Stomach smooth muscle (tissue), 2 donors: ENCODE measurements around the gene PPP1R15A.
A peak's percentile ranks its signal among the peaks of the same experiment; 100 is the strongest.

ENCODE experiments used
- H3K27ac ChIP-seq: one replicate; pipeline ENCODE4 v1.7.0; 2013; ENCODE audit warnings: mild to moderate bottlenecking, low read length, inconsistent platforms
- H3K27me3 ChIP-seq, 2 donors: one replicate each; pipeline ENCODE4 v1.7.0; 2013; ENCODE audit warnings: low read length in 2 of 2; ENCODE audit not compliant: insufficient read depth in 2 of 2, control insufficient read depth in 1 of 2
- H3K36me3 ChIP-seq, 2 donors: one replicate each; pipeline ENCODE4 v1.7.0; 2013; ENCODE audit warnings: low read length in 2 of 2; ENCODE audit not compliant: control insufficient read depth in 2 of 2, insufficient read depth in 2 of 2
- H3K4me1 ChIP-seq: one replicate; pipeline ENCODE4 v1.7.0; 2013; ENCODE audit warnings: low read length; ENCODE audit not compliant: control insufficient read depth, insufficient read depth
- H3K4me3 ChIP-seq, 2 donors: one replicate each; pipeline ENCODE4 v1.7.0; 2013; ENCODE audit warnings: low read length in 2 of 2
- H3K9ac ChIP-seq, 2 donors: one replicate each; pipeline ENCODE4 v1.7.0; 2013; ENCODE audit warnings: low read length in 2 of 2, mild to moderate bottlenecking in 1 of 2
- H3K9me3 ChIP-seq, 2 donors: one replicate each; pipeline ENCODE4 v1.7.0; 2013; ENCODE audit warnings: low read length in 2 of 2; ENCODE audit not compliant: control insufficient read depth in 2 of 2
- donor health status: healthy.
- donor health status: Pancreatic carcinoma.

Gene PPP1R15A

DNA sequence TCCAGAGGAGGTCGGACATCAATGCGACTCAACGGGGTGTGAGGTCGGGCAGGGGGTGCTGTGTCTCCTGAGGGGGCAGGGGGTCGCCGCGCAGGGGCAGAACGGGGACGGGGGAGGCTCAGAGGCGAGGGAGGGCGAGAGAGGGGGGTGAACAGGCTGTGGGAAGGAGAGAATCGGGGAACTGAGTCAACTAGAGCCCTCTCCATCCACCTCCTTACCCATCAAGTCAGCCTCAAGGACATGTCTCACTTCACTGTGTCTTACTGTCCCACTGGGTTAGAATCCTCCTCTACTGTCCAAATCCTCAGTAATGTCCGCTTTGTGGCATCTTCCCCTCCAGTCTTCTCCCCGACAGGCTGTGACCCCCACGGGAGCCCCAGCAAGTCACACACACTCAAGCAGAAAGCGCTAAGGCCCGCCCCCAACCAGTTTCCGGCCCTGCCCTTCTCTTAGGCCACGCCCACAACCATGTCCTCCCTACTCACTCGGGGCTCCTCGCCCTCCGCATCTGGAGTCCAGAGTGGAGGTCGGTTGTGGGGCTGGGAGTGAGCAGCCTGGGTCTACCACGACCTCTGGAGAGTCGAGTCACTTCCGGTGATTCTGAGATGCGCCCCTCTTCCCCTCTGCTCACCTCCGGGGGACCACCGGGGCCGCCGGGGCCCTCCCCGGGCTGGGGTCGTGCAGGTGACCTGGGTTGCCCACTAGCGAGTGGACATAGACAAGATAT is 13.1 kb upstream of the PPP1R15A start:
- no peak overlapping the region for H3K9ac ChIP-seq
- no peaks in the 10 kb centered on the region for H3K4me1 ChIP-seq
- no peaks in the 10 kb centered on the region for H3K27me3 ChIP-seq
- no peaks in the 10 kb centered on the region for H3K36me3 ChIP-seq
- H3K9me3 ChIP-seq: no peaks in the 10 kb centered on the region
- H3K27ac ChIP-seq: no peak overlapping the region
- no peak overlapping the region for H3K4me3 ChIP-seq

DNA sequence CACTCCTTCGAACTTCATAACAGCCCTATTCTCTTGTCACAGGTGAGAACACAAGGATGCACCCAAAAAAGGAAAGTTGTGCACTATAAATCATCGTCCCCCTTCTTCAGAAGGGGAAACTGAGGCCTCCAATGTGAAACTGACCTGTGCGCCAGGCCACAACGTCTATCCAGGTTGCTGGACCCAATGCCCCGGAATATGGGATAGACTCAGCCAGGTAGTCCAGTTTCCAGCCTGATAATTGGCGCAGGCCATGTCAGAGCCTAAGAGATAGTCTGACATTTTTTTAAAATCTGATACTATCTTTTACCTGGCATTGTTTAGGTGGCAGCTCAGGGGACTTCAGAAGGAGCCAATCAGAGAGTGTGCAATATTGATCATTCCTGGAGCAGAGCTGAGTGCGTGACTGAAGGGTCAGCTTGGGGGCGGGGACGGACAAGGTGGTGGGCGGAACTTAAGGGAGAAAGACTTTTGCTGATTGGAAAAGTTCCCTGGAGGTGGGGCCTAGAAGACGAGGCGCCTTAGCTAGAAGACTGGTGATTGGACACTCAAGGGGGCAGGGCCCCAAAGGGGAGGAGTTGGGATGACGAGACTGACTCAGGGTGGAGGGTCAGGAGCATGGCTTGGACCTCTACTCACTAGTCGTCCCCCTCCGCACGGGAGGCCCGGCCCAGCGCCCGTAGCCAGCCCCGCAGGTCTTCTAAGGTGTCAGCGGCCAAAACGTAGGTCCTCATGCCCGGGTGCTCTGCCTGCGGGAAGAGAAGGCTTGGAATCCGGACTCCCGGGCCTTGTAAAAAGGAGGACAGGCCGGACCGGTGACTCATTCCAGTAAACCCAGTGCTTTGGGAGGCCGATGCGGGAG is 12.3 kb upstream of the PPP1R15A start:
- Histone ChIP-seq H3K4me3 (no peak overlapping the region), H3K4me1 (no peaks in the 10 kb centered on the region), H3K9me3 (no peaks in the 10 kb centered on the region), H3K27ac (no peak overlapping the region), H3K36me3 (peaks cover 0 to 2% of the 10 kb centered on the region in 2 donors), H3K9ac (no peak overlapping the region), H3K27me3 (no peaks in the 10 kb centered on the region)

DNA sequence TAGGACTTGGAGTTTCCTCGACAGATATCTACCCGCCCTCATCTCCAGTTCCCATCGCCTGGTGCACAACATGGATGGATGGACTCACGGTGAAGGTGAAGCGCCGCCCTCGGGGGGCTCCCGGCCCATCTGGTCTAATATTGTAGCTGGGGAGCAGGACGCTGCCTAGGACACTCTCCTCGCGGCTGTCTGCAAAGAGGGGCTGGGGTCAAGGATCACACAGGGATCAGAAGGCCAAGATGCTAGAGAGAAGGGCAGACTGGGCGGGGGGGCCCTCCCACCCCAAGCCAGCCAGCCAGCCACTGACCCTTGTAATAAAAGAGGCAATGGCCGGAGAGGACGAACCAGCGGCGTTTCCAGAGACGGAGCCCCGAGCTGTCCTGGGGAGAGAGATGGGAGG is 10.9 kb upstream of the PPP1R15A start:
- H3K27ac ChIP-seq: no peak overlapping the region
- H3K9ac ChIP-seq: no peak overlapping the region
- H3K4me1 ChIP-seq: peaks cover 2% of the 10 kb centered on the region
- H3K4me3 ChIP-seq: no peak overlapping the region
- H3K9me3 ChIP-seq: no peaks in the 10 kb centered on the region
- H3K36me3 ChIP-seq: peaks cover 0 to 2% of the 10 kb centered on the region in 2 donors
- H3K27me3 ChIP-seq: no peaks in the 10 kb centered on the region

DNA sequence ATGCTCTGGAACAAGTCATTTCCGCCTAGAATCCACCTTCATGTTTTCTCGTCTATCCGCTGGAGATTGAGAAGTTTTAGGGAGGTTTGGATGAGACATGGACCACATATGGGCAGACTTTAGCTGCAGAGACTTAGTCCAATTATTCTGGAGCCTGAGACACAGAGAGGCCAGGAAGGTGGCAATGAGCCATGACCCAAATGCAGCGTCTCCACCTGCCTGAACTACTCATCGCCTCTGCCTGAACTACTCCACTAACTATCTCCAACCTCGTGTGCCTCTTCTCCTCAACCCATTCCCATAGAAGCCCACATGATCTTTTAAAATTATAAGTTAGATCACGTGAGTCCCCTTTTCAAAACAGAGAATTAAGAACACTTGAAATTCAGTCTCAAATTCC is 9.4 kb upstream of the PPP1R15A start:
- Histone ChIP-seq H3K27me3 (no peaks in the 10 kb centered on the region), H3K9me3 (no peaks in the 10 kb centered on the region), H3K27ac (no peak overlapping the region), H3K36me3 (peaks cover 0 to 2% of the 10 kb centered on the region in 2 donors), H3K4me1 (peaks cover 15% of the 10 kb centered on the region), H3K9ac (no peak overlapping the region), H3K4me3 (no peak overlapping the region)

DNA sequence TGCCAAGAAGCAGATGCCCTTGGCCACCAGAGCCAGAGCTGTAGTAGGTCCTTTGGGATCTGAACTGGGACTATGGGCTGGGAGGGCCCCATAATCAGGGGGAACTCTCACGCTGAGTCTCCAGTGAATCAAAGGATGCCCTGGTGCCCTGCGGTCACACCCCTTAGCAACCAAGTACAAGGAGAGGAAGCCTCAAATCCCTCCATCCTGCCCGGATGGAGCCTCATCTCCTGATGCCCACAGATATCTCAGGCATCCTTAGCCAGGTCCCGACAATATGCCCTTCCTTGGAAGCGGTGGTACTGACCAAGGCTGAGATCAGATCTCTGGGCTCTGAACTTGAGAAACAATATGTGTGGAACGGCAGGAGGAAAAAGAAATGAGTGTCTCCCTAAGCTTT is 5.5 kb upstream of the PPP1R15A start:
- Histone ChIP-seq H3K9ac (no peak overlapping the region), H3K4me1 (peaks cover 25% of the 10 kb centered on the region)

DNA sequence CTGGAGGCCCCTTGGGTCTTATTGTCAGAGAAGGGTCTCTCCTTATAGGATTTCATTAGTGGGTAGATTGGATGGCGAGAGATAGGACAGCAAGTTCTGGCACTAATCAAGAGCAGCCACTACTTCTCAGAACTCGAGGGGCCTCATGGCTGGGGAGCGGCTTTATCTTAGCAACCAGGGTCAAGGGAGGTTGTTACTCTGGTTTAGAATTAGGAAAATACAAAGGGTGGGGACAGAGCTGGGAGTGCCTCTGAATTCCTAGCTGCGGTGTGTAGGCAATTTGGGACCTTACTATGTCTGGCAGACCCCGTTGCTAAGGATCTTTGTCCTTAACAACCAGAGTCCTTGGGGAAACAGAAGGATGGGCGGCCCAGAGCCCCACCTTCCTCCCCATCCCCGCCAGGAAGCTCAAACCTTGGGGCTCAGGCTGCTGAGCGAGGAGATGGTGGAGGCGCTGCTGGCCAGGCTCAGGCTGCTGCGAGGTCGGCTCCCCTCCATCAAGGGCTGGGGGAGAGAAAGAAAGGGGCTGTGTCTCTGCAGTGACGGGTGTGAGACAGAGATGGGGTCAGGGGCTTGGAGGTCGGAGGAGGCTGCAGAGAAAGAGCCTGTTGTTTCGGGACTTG is 5.0 kb upstream of the PPP1R15A start:
- peak overlapping the region; percentile 50 to 67 for H3K4me3 ChIP-seq
- peaks cover 25% of the 10 kb centered on the region for H3K4me1 ChIP-seq
- peaks cover 0 to 2% of the 10 kb centered on the region in 2 donors for H3K36me3 ChIP-seq
- H3K27ac ChIP-seq: peak overlapping the region; percentile 31
- peak overlapping the region in 1 of 2 donors; percentile 86 for H3K9ac ChIP-seq
- H3K27me3 ChIP-seq: no peaks in the 10 kb centered on the region
- H3K9me3 ChIP-seq: no peaks in the 10 kb centered on the region

More for the DNA sequence above, 5.5 kb upstream of the PPP1R15A start:
- H3K4me3 ChIP-seq: peak overlapping the region in 1 of 2 donors; percentile 29
- H3K9me3 ChIP-seq: no peaks in the 10 kb centered on the region
- no peak overlapping the region for H3K27ac ChIP-seq
- peaks cover 0 to 2% of the 10 kb centered on the region in 2 donors for H3K36me3 ChIP-seq
- H3K27me3 ChIP-seq: no peaks in the 10 kb centered on the region

DNA sequence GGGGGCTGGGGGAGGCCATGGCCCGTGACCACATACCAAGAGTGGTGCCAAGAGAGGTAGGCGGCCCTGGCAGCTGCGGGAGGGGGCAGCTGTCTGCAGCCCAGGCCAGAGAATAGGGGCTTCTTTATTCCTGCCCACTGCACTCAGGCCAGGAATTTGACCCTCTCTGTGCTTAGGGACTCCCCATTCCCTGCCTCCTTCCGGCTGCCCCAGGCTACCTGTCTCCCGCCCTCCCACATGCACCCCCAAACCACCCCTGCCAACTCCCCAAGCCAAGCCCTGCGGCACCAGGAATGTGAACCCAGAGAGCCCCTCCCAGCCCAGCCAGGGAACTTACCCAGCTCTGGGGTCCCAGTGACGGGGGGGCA is 4.5 kb upstream of the PPP1R15A start:
- H3K4me3 ChIP-seq: peak overlapping the region; percentile 50 to 67
- H3K9ac ChIP-seq: peak overlapping the region; percentile 77 to 86
- H3K27me3 ChIP-seq: no peaks in the 10 kb centered on the region
- H3K36me3 ChIP-seq: peaks cover 0 to 2% of the 10 kb centered on the region in 2 donors
- H3K27ac ChIP-seq: peak overlapping the region; percentile 31
- peaks cover 25% of the 10 kb centered on the region for H3K4me1 ChIP-seq
- H3K9me3 ChIP-seq: no peaks in the 10 kb centered on the region

DNA sequence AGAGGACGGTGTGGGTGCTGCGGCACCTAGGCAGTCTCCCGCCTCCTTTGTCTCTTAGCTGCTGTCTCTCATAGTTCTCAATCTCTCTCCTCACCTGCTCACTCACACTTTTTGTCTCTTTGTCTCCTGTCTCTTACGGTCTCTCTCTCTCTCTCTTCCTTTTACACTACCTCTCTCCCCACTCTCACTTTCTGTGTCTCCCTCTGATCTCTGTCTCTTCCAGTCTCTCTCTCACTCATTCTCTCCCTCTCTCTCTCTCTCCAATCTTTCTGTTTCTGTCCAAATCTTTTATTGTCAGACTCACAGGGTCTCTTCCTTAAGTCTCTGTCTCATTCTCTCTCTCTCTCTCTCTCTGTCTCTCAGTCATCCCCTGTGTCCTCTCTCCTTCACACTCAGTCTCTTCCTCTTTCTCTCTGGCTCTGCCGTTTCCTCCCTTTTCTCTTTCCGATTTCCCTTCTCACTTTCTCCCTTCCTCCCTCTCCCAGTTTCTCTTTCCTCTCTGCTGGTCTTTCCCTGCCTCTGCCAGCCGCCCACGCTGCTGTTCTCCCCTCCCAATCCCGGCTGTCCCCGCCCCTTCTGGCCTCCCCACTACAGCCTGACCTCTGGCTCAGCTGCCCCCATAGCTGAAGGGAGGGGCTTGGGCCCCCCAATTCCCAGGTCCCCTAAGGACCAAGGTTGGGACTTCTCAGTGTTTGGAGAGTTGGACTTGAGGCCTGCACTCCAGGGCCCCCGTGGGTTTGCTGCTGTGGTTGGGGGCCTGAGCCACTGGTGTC is 3.9 kb upstream of the PPP1R15A start, which contains the start of gene PLEKHA4:
Gene PLEKHA4, minus strand, starts transcription at position 504 of the 773 bp plus-strand sequence. CDS start 997 bp downstream, outside the sequence.
- H3K27ac ChIP-seq: peak within 1 kb of the TSS; percentile 31
- peak within 1 kb of the TSS; percentile 77 to 86 for H3K9ac ChIP-seq
- H3K4me1 ChIP-seq: peaks cover 27% of the 10 kb centered on the region
- peak within 1 kb of the TSS; percentile 50 to 67 for H3K4me3 ChIP-seq
- H3K9me3 ChIP-seq: no peaks in the 10 kb centered on the region
- H3K36me3 ChIP-seq: peaks cover 2 to 3% of the 10 kb centered on the region in 2 donors
- H3K27me3 ChIP-seq: no peaks in the 10 kb centered on the region

DNA sequence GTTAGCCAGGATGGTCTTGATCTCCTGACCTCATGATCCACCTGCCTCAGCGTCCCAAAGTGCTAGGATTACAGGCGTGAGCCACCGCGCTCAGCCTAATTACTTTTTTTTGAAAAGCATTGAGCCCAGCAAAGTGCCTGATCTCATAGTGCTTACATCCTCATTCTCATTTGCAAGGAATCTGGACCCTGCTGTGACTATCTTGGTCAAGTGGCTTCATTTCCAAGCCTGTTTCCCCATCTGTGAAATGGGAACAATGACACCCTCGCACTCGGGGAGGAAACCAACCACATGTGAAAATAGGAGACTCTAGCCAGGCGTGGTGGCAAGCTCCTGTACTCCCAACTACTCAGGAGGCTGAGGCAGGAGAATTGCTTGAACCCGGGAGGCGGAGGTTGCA is 2.2 kb upstream of the PPP1R15A start:
- no peak overlapping the region for H3K27ac ChIP-seq
- H3K4me3 ChIP-seq: no peak overlapping the region
- peaks cover 11% of the 10 kb centered on the region in 2 donors for H3K36me3 ChIP-seq
- no peak overlapping the region for H3K9ac ChIP-seq
- H3K4me1 ChIP-seq: peaks cover 45% of the 10 kb centered on the region
- no peaks in the 10 kb centered on the region for H3K27me3 ChIP-seq
- H3K9me3 ChIP-seq: no peaks in the 10 kb centered on the region
